Spleen (tissue), 7 donors: ENCODE data around the gene MS4A18.

Source experiments
- POLR2AphosphoS5 ChIP-seq, 3 donors: sonication (generic); formaldehyde crosslinking; IDR thresholded peaks; one replicate each; pipeline ENCODE4 v1.5.1; 2017; ENCODE audit warnings: antibody characterized with exemption in 3 of 3
- TF ChIP-seq, protein P1 (sequence below), 11 experiments: fragments of 200-600 bp in 7 of 11; fragments of 450-650 bp in 4 of 11; sonication (generic) in 4 of 11; IDR thresholded peaks in 8 of 11; conservative IDR thresholded peaks in 3 of 11; 1 replicate in 7 of 11; 2 replicates in 4 of 11; pipeline versions ENCODE4 v1.4.0 to v1.8.0; 2016 to 2021; ENCODE audit warnings: antibody characterized with exemption in 11 of 11, inconsistent platforms in 4 of 11, mild to moderate bottlenecking in 1 of 11
- donor health status: DM: no; HTN: no; CAD: no; lungs with moderate emphysema.
- donor health status: DM: no; HTN: no; CAD: no.
- donor health status: DM: no; HTN: no; CAD: no.

GRCh38 chr11:60748821-60749220 is 24.3 kb downstream of the MS4A18 start:
- TF ChIP-seq POLR2AphosphoS5 (IDR thresholded peaks at IDR 0.05): no peak
- TF ChIP-seq, protein P1, sequence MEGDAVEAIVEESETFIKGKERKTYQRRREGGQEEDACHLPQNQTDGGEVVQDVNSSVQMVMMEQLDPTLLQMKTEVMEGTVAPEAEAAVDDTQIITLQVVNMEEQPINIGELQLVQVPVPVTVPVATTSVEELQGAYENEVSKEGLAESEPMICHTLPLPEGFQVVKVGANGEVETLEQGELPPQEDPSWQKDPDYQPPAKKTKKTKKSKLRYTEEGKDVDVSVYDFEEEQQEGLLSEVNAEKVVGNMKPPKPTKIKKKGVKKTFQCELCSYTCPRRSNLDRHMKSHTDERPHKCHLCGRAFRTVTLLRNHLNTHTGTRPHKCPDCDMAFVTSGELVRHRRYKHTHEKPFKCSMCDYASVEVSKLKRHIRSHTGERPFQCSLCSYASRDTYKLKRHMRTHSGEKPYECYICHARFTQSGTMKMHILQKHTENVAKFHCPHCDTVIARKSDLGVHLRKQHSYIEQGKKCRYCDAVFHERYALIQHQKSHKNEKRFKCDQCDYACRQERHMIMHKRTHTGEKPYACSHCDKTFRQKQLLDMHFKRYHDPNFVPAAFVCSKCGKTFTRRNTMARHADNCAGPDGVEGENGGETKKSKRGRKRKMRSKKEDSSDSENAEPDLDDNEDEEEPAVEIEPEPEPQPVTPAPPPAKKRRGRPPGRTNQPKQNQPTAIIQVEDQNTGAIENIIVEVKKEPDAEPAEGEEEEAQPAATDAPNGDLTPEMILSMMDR (IDR thresholded peaks at IDR 0.05 in 8 of 11, conservative IDR thresholded peaks at IDR 0.05 in 3 of 11): no peak
